HG03342 (cell line): ENCODE data around the gene DCLK1.
"Not testable (repeated sequence)": the region's sequence is repeated elsewhere in the genome, so short reads cannot be mapped to it uniquely, and the experiment has no call there.

Source experiments
- ATAC-seq: cut with Tn5 transposase; IDR thresholded peaks from one replicate; pipeline ENCODE4 v1.9.1; 2021; ENCODE audit warnings: mild to moderate bottlenecking, moderate library complexity; ENCODE audit not compliant: unreplicated experiment

DCLK1 gene

GRCh38 chr13:36132376-36132775, 1.2 kb upstream of the DCLK1 start:
- no peak for ATAC-seq

GRCh38 chr13:36131931-36132297, 732 bp upstream of the DCLK1 start:
- ATAC-seq: no peak

- ATAC-seq: no peak
These were observed 495 bp downstream of the DCLK1 start for GRCh38 chr13:36130552-36131221.

GRCh38 chr13:36130193-36130551, 1.0 kb downstream of the DCLK1 start:
- ATAC-seq: no peak

GRCh38 chr13:36129539-36129938, 1.6 kb downstream of the DCLK1 start:
- no peak for ATAC-seq

GRCh38 chr13:36126491-36126890, 4.7 kb downstream of the DCLK1 start:
- ATAC-seq: no peak

GRCh38 chr13:36125841-36126240, 5.3 kb downstream of the DCLK1 start:
- no peak for ATAC-seq

- ATAC-seq: no peak
These were observed 6.9 kb downstream of the DCLK1 start for GRCh38 chr13:36124236-36124822.

- no peak for ATAC-seq
These were observed 15.9 kb downstream of the DCLK1 start for GRCh38 chr13:36115306-36115705.

- no peak for ATAC-seq
These were observed 16.9 kb downstream of the DCLK1 start for GRCh38 chr13:36114233-36114632.

- no peak for ATAC-seq
These were observed 22.2 kb downstream of the DCLK1 start for GRCh38 chr13:36108954-36109353.

GRCh38 chr13:36108342-36108741, 22.8 kb downstream of the DCLK1 start:
- no peak for ATAC-seq

GRCh38 chr13:36107521-36107920, 23.7 kb downstream of the DCLK1 start:
- no peak for ATAC-seq

- ATAC-seq: no peak
These were observed 25.5 kb downstream of the DCLK1 start for GRCh38 chr13:36105726-36106125.

GRCh38 chr13:36102721-36103120, 28.5 kb downstream of the DCLK1 start:
- no peak for ATAC-seq

GRCh38 chr13:36101907-36102306, 29.3 kb downstream of the DCLK1 start:
- not testable (repeated sequence) for ATAC-seq

GRCh38 chr13:36101157-36101556, 30.0 kb downstream of the DCLK1 start:
- no peak for ATAC-seq

GRCh38 chr13:36098080-36098479, 33.1 kb downstream of the DCLK1 start:
- no peak for ATAC-seq

GRCh38 chr13:36096461-36097416, 34.4 kb downstream of the DCLK1 start:
- no peak for ATAC-seq

GRCh38 chr13:36094478-36094877, 36.7 kb downstream of the DCLK1 start:
- no peak for ATAC-seq

- ATAC-seq: no peak
These were observed 40.6 kb downstream of the DCLK1 start for GRCh38 chr13:36090592-36090991.

GRCh38 chr13:36089130-36089647, 42.0 kb downstream of the DCLK1 start:
- ATAC-seq: no peak
